CD8-positive, alpha-beta memory T cell (primary cell): ENCODE results near the gene ZBTB7B. TPM values are rescaled to one million over a fixed set of nuclear protein-coding genes. Genes with fewer than 3 reads are reported as not detected.

ENCODE experiments used
- CTCF ChIA-PET: fragments of 350-600 bp; sonication (Branson Sonifier 250); formaldehyde crosslinking; loops from one replicate; lab custom pipeline; 2021; ENCODE audit warnings: antibody characterized with exemption; lab: Charles Lee
- POLR2A ChIA-PET: fragments of 350-600 bp; sonication (Branson Sonifier 250); formaldehyde crosslinking; loops from one replicate; lab custom pipeline; 2021; ENCODE audit warnings: antibody characterized with exemption; lab: Charles Lee
- DNase-seq, 5 donors: peaks; one replicate each; pipeline versions ENCODE4 v3.0.0 to v3.0.0-alpha.2; 2020 to 2022; ENCODE audit warnings: mixed read lengths in 1 of 5
- H3K27ac ChIP-seq: one replicate; pipeline ENCODE4 v1.7.0; 2013; ENCODE audit warnings: low read depth, mild to moderate bottlenecking, low read length, moderate library complexity
- H3K27me3 ChIP-seq: 2 replicates; pipeline ENCODE4 v1.7.0; 2013; ENCODE audit warnings: low read length, mild to moderate bottlenecking; ENCODE audit not compliant: insufficient read depth, poor library complexity, severe bottlenecking
- H3K36me3 ChIP-seq: 2 replicates; pipeline ENCODE4 v1.7.0; 2013; ENCODE audit warnings: mild to moderate bottlenecking, low read length, moderate library complexity; ENCODE audit not compliant: insufficient read depth
- H3K4me1 ChIP-seq: 2 replicates; pipeline ENCODE4 v1.7.0; 2013; ENCODE audit warnings: mild to moderate bottlenecking, low read length, moderate library complexity; ENCODE audit not compliant: insufficient read depth
- H3K4me3 ChIP-seq: 2 replicates; pipeline ENCODE4 v1.7.0; 2013; ENCODE audit warnings: mild to moderate bottlenecking, low read length
- H3K9me3 ChIP-seq: 2 replicates; pipeline ENCODE4 v1.7.0; 2013; ENCODE audit warnings: mild to moderate bottlenecking, low read length
- H3K27ac Mint-ChIP-seq, 8 donors: one replicate each; pipeline ENCODE4 v1.8.0; 2020 to 2021; ENCODE audit warnings: mixed read lengths in 8 of 8, mild to moderate bottlenecking in 6 of 8, inconsistent platforms in 3 of 8, moderate library complexity in 3 of 8
- H3K27me3 Mint-ChIP-seq, 2 donors: one replicate each; pipeline ENCODE4 v1.8.0; 2020 to 2021; ENCODE audit warnings: mixed read lengths in 2 of 2, mild to moderate bottlenecking in 1 of 2, moderate library complexity in 1 of 2
- H3K36me3 Mint-ChIP-seq, 3 donors: one replicate each; pipeline ENCODE4 v1.8.0; 2020 to 2021; ENCODE audit warnings: mixed read lengths in 3 of 3, inconsistent platforms in 1 of 3, mild to moderate bottlenecking in 1 of 3
- H3K4me1 Mint-ChIP-seq, 3 donors: one replicate each; pipeline ENCODE4 v1.8.0; 2020 to 2021; ENCODE audit warnings: mixed read lengths in 3 of 3, inconsistent platforms in 1 of 3, mild to moderate bottlenecking in 1 of 3
- H3K4me3 Mint-ChIP-seq, 7 donors: one replicate each; pipeline ENCODE4 v1.8.0; 2020 to 2021; ENCODE audit warnings: mixed read lengths in 7 of 7, mild to moderate bottlenecking in 6 of 7, moderate library complexity in 4 of 7, inconsistent platforms in 2 of 7
- H3K9me3 Mint-ChIP-seq, 5 donors: one replicate each; pipeline ENCODE4 v1.8.0; 2020 to 2022; ENCODE audit warnings: mixed read lengths in 5 of 5, mild to moderate bottlenecking in 3 of 5, moderate library complexity in 2 of 5, inconsistent platforms in 1 of 5
- polyA plus RNA-seq: library from polyadenylated mRNA; unstranded; fragments of 300-500 nt; fragmentation: Illumina TruSeq; gene quantifications from one replicate; pipeline ENCODE4 v1.2.3, GENCODE V29; 2021
- total RNA-seq, 2 experiments: library from RNA; stranded (reverse); gene quantifications; one replicate each; pipeline ENCODE4 v1.2.3, GENCODE V29; 2021

The ZBTB7B gene
- total and polyA plus RNA-seq, 3 experiments from 2014 or later = 3.3 to 34.7 (median 33.2) TPM

DNA sequence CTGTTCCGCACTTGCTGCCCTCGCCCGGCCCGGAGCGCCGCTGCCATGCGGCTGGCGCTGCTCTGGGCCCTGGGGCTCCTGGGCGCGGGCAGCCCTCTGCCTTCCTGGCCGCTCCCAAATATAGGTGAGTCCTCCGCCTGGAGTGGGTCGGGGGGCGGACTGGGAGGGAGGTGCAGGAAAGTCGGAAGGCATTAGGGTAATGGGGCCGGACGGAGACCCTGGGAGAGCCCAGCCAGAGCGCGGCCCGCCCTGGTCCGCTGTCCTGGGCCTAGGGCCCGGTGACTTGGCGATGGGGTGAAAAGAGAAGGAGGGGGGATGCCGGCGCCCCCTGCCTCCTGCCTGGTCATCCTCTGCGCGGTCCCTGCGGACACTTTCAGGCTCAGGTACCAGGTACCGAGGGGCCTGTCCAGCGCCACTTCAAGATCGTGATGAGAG, 48.8 kb downstream of the ZBTB7B start:
- Mint-ChIP-seq H3K4me3 (peak overlapping the region; percentile 76 to 90 (median 86)), H3K27me3 (no peaks in the 10 kb centered on the region), H3K9me3 (no peaks in the 10 kb centered on the region), H3K4me1 (peaks cover 23 to 33% (median 23%) of the 10 kb centered on the region in 3 donors), H3K27ac (peak overlapping the region in 1 of 8 donors; percentile 54), H3K36me3 (peaks cover 0 to 7% (median 0%) of the 10 kb centered on the region in 3 donors)
- CTCF ChIA-PET = interaction anchor here (0.7 to 3.6 kb wide), 22 partner anchors 9 to 143 kb away, joined by 3 to 51 read pairs (median 4); partner anchors contain the start of genes FLAD1, KRTCAP2 and PMVK
- Histone ChIP-seq H3K4me3 (peak overlapping the region; percentile 67), H3K27ac (peak overlapping the region; percentile 38), H3K4me1 (peaks cover 21% of the 10 kb centered on the region), H3K27me3 (no peaks in the 10 kb centered on the region), H3K9me3 (no peaks in the 10 kb centered on the region), H3K36me3 (no peaks in the 10 kb centered on the region)
- POLR2A ChIA-PET = interaction anchor here (0.6 to 1.2 kb wide), 3 partner anchors 10 to 1396 kb away, joined by 4 to 5 read pairs (median 4); no protein-coding TSS in a partner anchor
- no peak for DNase-seq

DNA sequence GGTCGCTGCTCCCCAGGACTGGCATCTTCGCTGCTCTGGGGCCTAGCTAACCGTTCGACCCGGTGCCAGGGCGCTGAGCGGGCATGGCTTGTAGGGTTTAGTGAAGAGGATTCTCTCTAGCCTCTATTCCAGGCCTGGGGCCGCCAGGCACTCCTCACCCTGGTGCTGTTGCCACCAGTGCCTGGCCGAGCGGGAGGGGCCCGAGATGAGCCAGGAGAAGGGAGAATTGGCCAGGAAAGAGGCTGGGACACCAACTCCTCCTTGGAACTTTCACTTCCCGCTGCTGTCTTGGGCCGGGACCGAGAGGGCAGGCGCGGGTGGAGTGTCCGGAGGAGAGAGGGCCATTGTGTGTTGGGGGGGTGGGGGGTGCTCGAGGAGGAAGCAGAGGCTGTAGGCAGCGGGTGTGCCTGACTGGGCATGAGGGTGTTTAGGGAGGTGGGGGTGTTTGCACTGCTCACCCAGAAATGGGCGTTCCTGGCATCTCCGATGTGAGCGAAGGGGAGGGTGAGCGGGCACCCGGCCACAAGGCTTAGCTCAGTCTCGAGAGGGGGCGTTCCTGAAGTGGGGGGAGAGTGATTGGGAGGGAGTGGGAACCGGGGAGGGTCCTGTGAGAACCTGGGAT, 49.3 kb downstream of the ZBTB7B start:
- peak overlapping the region in 6 of 8 donors; percentile 45 to 79 (median 71) for H3K27ac Mint-ChIP-seq
- H3K4me1 Mint-ChIP-seq = peaks cover 23 to 33% (median 23%) of the 10 kb centered on the region in 3 donors
- peak overlapping the region; percentile 38 for H3K27ac ChIP-seq
- ChIA-PET CTCF (interaction anchor here (0.7 to 3.6 kb wide), 12 partner anchors 9 to 121 kb away, joined by 3 to 51 read pairs (median 7); partner anchors contain the start of genes FLAD1, KRTCAP2 and PMVK), POLR2A (interaction anchor here (0.6 to 1.2 kb wide), 4 partner anchors 9 to 1397 kb away, joined by 4 to 7 read pairs (median 4); no protein-coding TSS in a partner anchor)
- H3K36me3 Mint-ChIP-seq = peaks cover 0 to 10% (median 0%) of the 10 kb centered on the region in 3 donors
- no peaks in the 10 kb centered on the region for H3K9me3 ChIP-seq
- DNase-seq = peak in 4 of 5 donors; percentile 15 to 63 (median 27)
- peak overlapping the region; percentile 76 to 90 (median 86) for H3K4me3 Mint-ChIP-seq
- peak overlapping the region; percentile 67 for H3K4me3 ChIP-seq
- no peaks in the 10 kb centered on the region for H3K27me3 Mint-ChIP-seq
- H3K27me3 ChIP-seq = no peaks in the 10 kb centered on the region
- H3K9me3 Mint-ChIP-seq = no peaks in the 10 kb centered on the region
- H3K36me3 ChIP-seq = no peaks in the 10 kb centered on the region
- H3K4me1 ChIP-seq = peaks cover 21% of the 10 kb centered on the region

DNA sequence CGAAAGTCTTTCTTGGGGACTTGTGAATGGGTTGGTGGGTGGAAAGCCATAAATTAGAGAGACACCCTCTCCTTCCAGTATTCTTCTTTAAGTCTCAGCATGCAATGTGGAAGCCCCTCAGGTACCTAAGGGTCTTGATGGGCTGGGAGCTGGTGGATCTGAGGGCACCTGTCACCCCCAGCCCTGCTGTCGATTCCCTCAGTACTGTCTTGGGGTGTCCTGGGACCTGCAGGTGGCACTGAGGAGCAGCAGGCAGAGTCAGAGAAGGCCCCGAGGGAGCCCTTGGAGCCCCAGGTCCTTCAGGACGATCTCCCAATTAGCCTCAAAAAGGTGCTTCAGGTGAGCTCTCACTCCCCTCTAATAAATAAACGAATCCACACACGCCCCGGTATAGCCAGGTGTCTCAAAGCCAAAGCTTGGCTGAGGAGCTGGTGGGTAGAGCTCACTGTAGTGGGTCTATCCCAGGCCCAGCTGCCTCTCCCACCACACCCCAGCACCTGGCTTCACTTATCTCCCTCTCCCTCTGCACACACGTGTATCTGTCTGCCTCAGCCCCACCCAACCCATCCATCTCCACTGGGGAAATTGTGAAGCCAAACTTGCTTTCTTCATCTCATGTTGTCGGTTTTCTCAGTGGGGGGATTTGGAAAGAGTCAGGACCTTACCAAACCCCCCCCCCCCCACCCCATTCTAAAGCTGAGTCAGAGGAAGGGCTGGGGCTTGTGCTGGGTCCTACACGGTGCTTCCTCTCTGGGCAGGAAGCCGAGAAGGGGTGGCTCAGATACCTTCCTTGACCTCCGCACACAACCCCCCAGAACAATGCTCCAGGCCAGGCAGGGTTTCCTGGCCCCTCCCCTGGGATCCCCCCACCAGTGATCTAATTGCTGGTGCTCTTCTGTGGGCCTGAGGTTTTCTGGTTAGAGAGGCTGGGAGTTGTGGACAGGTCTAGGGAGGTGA, 50.1 kb downstream of the ZBTB7B start:
- no peak overlapping the region for H3K27ac ChIP-seq
- Mint-ChIP-seq H3K27me3 (no peaks in the 10 kb centered on the region), H3K9me3 (no peaks in the 10 kb centered on the region), H3K36me3 (peaks cover 0 to 14% (median 0%) of the 10 kb centered on the region in 3 donors), H3K4me1 (peaks cover 23 to 33% (median 23%) of the 10 kb centered on the region in 3 donors), H3K4me3 (peak overlapping the region; percentile 76 to 90 (median 86)), H3K27ac (peak overlapping the region in 7 of 8 donors; percentile 38 to 76 (median 66))
- H3K27me3 ChIP-seq = no peaks in the 10 kb centered on the region
- H3K4me3 ChIP-seq = peak overlapping the region; percentile 67
- no peaks in the 10 kb centered on the region for H3K9me3 ChIP-seq
- ChIA-PET CTCF (interaction anchor here (0.9 to 11.7 kb wide), 10 partner anchors 8 to 120 kb away, joined by 3 to 172 read pairs (median 10); partner anchors contain the start of genes FLAD1 and KRTCAP2), POLR2A (interaction anchor here (0.6 kb wide), 1 partner anchor 37 kb away, joined by 3 read pairs; no protein-coding TSS in a partner anchor)
- H3K4me1 ChIP-seq = peaks cover 21% of the 10 kb centered on the region
- peak in 2 of 5 donors; percentile 8 to 17 for DNase-seq
- no peaks in the 10 kb centered on the region for H3K36me3 ChIP-seq

DNA sequence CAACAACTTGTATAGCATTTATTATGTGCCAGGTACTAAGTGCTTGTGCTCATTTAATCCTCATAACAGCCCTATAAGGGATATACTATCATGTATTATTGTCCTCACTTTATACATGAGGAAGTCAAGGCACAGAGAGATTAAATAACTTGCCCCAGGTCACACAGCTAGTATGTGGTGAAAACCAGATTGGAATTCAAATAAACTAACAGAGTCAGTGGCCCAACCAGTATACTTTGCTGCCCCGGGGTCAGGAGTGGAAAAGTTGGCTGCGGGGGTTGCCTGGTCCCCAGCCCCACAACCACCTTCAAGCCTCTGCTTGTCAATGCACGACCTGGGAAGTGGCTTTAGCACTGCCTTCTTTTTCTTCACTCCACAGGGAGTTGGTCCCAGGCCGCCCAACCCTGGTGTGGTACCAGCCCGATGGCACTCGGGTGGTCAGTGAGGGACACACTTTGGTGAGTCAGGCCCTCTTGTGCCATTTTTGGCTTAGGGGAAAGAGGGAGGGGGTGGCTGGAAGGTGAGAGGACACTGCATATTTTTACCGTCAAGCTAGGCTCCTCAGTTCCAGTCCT, 51.0 kb downstream of the ZBTB7B start:
- POLR2A ChIA-PET = interaction anchor here (0.6 kb wide), 1 partner anchor 37 kb away, joined by 3 read pairs; no protein-coding TSS in a partner anchor
- Histone ChIP-seq H3K27me3 (no peaks in the 10 kb centered on the region), H3K27ac (no peak overlapping the region), H3K36me3 (no peaks in the 10 kb centered on the region), H3K9me3 (no peaks in the 10 kb centered on the region), H3K4me3 (no peak overlapping the region), H3K4me1 (peaks cover 21% of the 10 kb centered on the region)
- DNase-seq = no peak
- Mint-ChIP-seq H3K4me1 (peaks cover 23 to 33% (median 23%) of the 10 kb centered on the region in 3 donors), H3K4me3 (peak overlapping the region in 2 of 7 donors; percentile 9 to 19), H3K27me3 (no peaks in the 10 kb centered on the region), H3K9me3 (no peaks in the 10 kb centered on the region), H3K27ac (peak overlapping the region in 1 of 8 donors; percentile 29), H3K36me3 (peaks cover 0 to 20% (median 0%) of the 10 kb centered on the region in 3 donors)
- CTCF ChIA-PET = interaction anchor here (1.4 to 11.7 kb wide), 5 partner anchors 7 to 38 kb away, joined by 4 to 172 read pairs (median 51); no protein-coding TSS in a partner anchor

DNA sequence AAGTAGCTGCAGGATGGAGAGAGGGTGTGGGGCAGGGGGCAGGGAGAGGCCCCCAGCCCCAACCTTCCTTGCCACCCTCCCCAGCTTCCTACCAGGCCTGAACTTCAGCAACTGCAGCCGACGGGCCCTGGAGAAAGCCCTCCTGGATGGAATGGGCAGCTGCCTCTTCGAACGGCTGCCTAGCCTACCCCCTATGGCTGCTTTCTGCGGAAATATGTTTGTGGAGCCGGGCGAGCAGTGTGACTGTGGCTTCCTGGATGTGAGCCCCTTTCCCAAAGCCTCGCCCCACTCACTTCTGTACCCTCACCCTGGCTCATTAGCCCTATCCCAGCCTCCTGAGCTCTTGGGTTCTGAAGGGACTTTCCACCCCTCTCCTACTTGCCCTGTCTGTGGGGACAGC, 54.5 kb downstream of the ZBTB7B start:
- Histone ChIP-seq H3K4me1 (peaks cover 24% of the 10 kb centered on the region), H3K36me3 (no peaks in the 10 kb centered on the region), H3K9me3 (no peaks in the 10 kb centered on the region), H3K27ac (no peak overlapping the region), H3K27me3 (no peaks in the 10 kb centered on the region), H3K4me3 (no peak overlapping the region)
- H3K4me1 Mint-ChIP-seq = peaks cover 18 to 23% (median 18%) of the 10 kb centered on the region in 3 donors
- no peaks in the 10 kb centered on the region for H3K27me3 Mint-ChIP-seq
- H3K36me3 Mint-ChIP-seq = peaks cover 0 to 26% (median 0%) of the 10 kb centered on the region in 3 donors
- DNase-seq = no peak
- no peaks in the 10 kb centered on the region for H3K9me3 Mint-ChIP-seq
- CTCF ChIA-PET = interaction anchor here (1.0 to 11.7 kb wide), 5 partner anchors 12 to 116 kb away, joined by 4 to 172 read pairs (median 21); partner anchors contain the start of gene KRTCAP2
- H3K27ac Mint-ChIP-seq = no peak overlapping the region
- H3K4me3 Mint-ChIP-seq = no peak overlapping the region
- POLR2A ChIA-PET = no interaction called here

DNA sequence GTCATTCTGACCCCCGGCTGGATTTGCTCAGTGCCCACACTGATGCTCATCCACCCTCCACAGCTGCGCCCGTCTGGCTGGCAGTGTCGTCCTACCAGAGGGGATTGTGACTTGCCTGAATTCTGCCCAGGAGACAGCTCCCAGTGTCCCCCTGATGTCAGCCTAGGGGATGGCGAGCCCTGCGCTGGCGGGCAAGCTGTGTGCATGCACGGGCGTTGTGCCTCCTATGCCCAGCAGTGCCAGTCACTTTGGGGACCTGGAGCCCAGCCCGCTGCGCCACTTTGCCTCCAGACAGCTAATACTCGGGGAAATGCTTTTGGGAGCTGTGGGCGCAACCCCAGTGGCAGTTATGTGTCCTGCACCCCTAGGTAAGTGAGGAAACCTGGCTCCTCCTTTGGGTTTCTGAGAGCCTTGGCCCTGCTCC, 55.2 kb downstream of the ZBTB7B start:
- peaks cover 24% of the 10 kb centered on the region for H3K4me1 ChIP-seq
- Mint-ChIP-seq H3K4me3 (no peak overlapping the region), H3K27ac (no peak overlapping the region), H3K27me3 (no peaks in the 10 kb centered on the region), H3K9me3 (no peaks in the 10 kb centered on the region), H3K36me3 (peaks cover 0 to 26% (median 0%) of the 10 kb centered on the region in 3 donors), H3K4me1 (peaks cover 14 to 22% (median 16%) of the 10 kb centered on the region in 3 donors)
- no peak overlapping the region for H3K4me3 ChIP-seq
- no peaks in the 10 kb centered on the region for H3K9me3 ChIP-seq
- H3K36me3 ChIP-seq = no peaks in the 10 kb centered on the region
- ChIA-PET CTCF (interaction anchor here (1.2 to 11.7 kb wide), 5 partner anchors 13 to 92 kb away, joined by 4 to 172 read pairs (median 21); no protein-coding TSS in a partner anchor), POLR2A (interaction anchor here (0.5 kb wide), 1 partner anchor 266 kb away, joined by 8 read pairs; no protein-coding TSS in a partner anchor)
- no peaks in the 10 kb centered on the region for H3K27me3 ChIP-seq
- no peak overlapping the region for H3K27ac ChIP-seq
- DNase-seq = no peak

DNA sequence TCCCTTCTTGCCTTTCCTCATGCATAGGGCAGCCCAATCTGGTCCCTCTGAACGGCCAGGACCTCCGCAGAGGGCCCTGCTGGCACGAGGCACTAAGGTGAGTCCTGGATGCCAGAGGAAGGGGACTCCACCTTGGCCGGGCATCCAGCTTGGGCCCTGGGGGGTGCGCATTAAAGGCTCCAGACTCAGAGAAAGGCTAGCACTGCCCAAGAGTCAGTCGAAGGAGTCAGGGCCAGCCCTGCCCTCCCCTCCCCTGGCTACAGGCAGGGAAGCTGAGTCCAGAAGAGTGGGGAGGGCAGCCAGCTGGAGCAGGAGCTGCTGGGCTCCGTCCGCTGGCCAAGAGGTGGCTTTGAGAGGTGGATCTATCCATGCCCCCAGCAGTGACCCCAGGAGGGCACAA, 58.1 kb downstream of the ZBTB7B start:
- H3K27me3 ChIP-seq = no peaks in the 10 kb centered on the region
- Mint-ChIP-seq H3K27me3 (no peaks in the 10 kb centered on the region), H3K4me1 (peaks cover 23 to 36% (median 29%) of the 10 kb centered on the region in 3 donors), H3K4me3 (no peak overlapping the region), H3K9me3 (no peaks in the 10 kb centered on the region), H3K36me3 (peaks cover 0 to 29% (median 0%) of the 10 kb centered on the region in 3 donors), H3K27ac (peak overlapping the region in 1 of 8 donors; percentile 33)
- ChIA-PET POLR2A (interaction anchor here (1.5 kb wide), 1 partner anchor 9 kb away, joined by 4 read pairs; the partner anchor contains the start of gene ADAM15), CTCF (interaction anchor here (0.8 to 11.7 kb wide), 19 partner anchors 9 to 133 kb away, joined by 3 to 172 read pairs (median 6); partner anchors contain the start of genes ADAM15, LENEP, PBXIP1 and PYGO2)
- DNase-seq = no peak
- H3K27ac ChIP-seq = no peak overlapping the region
- peaks cover 34% of the 10 kb centered on the region for H3K4me1 ChIP-seq
- no peaks in the 10 kb centered on the region for H3K36me3 ChIP-seq
- H3K4me3 ChIP-seq = no peak overlapping the region
- no peaks in the 10 kb centered on the region for H3K9me3 ChIP-seq
